T1000 (cell line): ENCODE measurements around the gene MEG3.

ENCODE experiments used
- DNase-seq: peaks from one replicate; lab custom pipeline; 2025; ENCODE audit warnings: mixed read lengths; lab: John Stamatoyannopoulos, UW

The MEG3 gene

DNA sequence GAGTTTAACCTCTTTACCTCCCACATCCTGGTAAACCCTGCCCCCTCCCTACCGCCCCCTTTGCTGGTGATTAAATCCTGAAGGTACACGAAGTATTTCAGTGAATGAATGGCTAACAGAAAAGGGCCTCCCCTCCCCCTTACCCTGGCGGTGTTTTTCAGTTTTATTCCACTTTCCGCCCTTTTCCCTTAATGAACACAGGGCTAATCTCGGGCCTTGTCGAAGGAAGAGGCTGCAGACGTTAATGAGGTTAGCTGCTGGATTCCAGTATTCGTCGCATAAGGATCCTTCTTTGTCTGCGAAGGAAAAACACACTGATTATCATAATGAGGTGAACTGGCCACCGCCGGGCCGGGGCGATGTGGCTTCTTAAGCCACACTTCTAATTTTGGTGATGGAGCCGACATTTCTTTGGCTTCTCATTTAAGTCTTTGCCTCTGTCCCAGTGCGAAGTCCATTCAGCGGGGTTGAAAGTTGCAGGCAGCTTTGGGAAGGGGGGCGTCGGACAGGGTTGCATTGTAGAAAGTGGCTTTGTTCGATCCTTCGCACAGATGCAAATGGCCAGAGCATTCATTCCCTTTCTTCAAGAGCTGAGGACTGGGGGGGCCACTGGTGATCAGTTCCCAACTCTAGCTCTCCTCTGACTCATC is 6.5 kb downstream of the MEG3 start:
- no peak for DNase-seq

DNA sequence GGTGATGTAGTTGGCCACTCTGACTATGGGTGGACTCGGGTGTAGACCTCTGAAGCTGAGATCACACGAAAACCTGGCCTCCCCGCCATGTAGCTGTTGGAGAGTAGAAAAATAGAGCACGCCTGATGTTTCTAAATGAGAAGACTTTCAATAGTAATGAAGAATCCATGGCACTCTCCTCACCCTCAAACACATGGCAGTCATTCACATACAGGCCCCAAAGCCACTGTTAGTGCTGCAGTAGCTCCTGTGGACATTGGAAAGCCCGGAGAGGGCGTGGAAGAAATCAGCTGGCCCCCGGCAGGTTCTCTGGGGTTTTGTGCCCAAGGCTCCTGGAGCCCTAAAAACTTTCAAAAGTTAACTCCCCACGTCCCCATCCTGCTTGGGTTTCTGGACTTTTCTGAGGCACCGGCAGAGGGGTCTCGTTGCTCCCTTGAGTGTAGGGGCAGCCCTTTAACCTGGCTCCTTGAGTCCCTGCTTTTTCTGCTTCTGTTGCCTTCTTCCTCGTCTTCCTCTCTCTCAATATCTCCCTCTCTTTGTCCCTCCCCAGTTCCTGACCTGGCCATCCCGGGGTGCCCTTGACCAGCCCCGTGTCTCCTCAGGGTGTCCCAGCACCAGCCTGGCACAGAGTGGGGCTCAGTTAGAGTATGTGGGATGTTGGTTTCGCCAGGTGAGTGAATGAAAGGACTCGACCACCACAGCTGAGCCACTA is 8.3 kb downstream of the MEG3 start:
- DNase-seq = no peak

DNA sequence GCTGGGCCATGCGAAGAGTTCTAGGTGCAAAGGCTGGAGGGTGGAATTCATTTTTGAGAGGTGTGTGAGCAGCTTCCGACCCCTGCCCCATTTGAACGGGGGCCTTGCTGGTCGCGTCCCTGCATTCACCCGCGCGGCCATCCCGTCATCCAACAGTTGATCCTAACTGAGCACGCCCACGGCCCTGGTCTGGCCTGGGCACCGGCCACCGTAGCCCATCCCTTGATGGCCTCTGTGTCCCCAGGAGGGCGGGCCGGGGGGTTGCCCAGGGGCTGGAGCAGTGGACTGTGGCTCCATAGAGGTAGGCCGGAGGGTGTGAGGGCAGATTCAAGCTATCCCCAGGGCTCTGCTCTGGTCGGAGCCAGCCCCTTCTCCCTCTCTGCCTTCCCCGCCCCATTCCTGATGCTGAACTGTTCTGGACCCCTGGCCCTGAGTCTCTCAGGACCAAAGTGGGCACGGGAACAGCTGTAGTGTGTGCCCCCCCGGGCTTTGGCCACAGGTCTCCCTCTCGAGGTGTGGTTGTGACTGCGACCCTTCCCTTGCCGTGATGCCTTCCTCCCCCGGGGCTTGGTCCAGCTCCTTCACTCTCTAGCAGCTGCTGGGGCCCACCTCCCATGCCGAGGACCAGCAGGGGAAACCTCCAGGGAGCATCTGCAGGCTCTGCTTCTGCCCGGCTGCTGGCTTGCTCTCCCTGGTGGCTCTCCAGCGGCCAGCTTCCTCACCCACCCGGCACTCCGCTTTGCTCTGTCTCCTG is 9.1 kb downstream of the MEG3 start:
- no peak for DNase-seq

DNA sequence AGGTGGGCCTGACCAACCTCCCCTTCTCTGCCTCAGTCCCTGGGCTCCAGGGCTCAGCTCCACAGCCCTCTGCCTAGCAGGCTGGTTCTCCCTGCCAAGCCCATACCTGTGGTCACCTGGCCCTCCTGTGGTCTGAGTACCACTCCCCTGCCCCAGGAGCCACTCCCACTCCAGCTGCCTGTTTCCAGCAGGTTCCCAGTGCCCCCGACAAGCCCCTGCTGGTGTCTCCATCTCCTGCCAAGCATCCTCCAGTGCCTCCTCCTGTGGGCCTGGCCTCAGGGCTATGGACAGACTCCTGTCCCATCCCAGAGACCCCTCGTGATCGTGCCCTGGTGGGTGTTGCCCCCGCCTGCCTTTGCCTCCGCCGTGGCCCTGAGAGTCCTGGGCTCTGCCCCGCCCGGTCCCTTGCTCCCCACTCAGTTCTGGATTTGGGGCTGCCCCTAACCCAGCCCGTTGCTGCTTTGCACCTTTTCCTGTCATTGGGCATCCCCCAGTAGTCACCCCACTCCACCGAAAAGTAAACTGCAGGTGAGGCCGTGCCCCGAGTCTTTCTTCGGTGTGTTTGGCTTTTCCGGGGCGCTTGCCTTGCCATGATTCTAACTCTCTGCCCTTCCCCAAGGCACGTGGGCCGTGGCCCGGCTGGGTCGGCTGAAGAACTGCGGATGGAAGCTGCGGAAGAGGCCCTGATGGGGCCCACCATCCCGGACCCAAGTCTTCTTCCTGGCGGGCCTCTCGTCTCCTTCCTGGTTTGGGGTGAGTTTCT is 9.8 kb downstream of the MEG3 start:
- no peak for DNase-seq

DNA sequence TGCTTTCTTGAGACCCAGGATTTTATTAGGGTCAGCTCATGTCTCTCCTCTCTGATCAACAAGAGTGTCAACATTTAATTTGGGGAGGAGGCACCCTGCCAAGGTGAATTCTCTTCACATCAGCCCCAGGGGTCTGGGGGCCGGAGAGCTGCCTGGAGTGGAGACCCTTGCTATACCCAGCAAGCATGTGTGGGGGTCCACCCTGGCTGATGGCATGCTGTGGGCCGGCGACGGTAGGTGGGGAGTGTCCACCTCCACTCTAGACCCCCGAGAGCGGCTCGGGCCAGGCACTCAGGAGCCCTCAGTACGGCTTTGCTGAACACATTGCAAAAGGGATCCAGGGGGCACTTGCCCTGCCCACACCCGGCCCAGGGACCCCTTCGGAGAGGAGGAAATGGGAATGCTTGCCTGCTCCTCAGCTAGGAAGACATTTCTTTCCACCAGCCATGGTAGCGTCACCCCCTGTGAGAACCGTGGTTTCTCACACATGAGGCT is 10.4 kb downstream of the MEG3 start:
- DNase-seq = no peak

DNA sequence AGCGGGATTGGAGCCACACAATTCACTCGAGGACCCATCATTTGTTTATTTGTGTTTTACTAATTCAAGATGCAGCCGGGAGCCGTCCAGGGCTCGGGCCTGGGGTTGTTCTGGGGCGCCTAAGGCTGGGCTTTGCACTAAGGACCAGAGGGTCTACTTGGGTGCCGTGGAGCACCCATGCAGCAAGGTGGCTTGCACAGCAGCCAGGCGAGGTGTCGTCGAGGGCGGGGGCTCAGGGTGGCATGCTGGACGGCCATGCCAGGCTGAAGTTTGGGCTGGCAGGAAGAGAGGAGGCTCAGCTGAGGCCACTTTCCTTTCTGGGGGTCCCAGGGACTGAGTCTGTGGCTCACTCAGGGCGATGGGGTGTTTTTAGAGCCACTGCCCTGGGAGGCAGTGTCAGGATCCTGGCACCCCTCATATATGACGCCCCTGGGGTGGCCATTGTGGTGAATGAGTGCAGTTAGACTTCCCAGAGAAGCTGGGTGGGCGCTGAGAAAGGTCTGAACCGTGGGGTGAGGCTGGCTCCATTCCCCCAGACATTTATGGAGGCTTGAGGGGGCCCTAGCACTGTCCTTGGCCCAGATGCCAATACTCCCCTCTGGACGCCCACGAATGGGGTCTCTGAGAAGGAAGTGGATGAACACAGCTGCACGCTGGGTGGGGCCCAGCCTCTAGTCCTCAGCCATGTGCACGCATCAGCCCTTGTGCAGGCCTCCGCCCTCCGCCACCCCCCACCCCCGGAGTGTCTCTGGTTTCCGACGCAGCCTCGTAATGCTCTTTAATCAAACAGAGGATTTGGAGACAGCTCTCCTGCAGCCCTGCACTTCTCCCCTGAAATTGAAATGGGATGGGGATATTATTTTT is 11.3 kb downstream of the MEG3 start:
- DNase-seq = no peak

DNA sequence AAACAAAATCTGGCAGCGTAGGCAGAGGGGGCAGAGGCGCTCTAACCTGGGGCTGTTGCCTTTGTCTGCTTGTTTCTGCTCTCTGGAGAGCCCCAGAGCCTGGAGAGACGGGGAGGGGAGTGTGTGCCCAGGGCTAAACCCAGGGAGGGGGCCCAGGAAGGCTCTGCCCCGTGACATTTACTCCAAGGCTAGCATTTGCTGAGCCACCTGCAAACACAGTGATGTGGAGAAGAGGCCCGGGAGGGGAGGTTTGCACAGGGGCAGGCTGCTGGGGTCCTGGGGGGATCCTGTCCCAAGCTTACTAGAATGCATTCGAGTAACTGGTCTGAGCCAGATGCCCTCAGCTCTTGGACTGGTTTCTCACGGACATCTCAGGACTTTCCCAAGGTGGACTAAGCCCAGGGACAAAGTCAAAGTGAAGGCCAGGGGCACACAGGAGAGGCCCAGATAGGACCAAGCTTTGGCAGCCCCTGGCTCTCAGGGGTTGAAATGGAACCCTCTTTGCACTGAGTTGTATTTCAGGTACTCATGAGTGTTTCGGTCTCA is 12.0 kb downstream of the MEG3 start:
- no peak for DNase-seq

DNA sequence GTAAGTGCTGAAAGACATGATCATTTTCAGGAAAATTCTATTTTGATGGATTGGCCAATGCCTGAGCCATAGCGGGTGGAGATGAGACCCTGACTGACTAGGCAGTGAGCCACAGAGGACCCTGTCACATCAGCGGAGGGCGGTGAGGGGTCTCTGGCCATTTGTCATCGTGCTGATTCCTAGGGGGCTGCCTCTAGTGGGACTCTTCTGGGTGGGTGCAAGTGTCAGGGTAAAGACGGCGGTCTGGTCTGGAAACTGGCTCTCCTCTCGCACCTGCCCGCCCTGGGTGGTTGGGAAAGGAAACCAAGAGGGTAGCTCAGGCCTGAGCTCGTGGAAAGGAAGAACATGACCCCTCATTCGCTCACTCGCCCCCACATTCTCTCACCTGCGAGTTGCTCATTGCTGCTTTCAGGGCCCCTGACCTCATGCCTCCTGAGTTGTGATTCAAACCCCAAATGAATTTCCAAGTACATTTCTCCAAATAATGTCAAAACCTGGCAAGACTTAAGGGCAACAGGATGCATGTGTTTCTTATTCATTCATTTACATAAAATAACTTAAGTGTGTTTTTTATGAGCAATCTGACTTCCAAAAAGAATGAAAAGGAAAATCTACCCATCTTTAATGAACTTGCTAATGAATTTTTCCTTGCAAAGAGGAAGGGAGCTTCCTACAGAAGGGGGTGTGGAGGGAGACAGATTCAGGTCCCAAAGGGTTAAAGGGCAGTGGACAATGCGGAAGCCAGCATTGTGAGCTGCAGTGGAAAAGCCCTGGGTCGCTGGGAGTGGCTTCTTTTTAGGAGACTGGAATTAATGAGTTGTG is 12.8 kb downstream of the MEG3 start:
- DNase-seq = no peak

DNA sequence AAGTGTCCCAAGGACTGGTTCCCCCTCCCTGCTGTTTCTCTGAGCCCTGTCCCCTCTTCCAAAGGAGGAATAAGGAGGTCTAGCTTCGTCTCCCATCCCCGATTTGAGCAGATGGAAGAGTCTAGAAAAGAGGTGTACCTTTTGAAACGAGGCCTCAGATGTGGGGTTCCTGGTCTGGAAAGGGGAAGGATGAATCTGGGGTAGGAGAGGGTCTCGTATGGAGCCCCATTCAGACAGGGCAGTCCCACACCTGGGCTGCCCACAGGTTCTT is 13.3 kb downstream of the MEG3 start:
- DNase-seq = no peak

DNA sequence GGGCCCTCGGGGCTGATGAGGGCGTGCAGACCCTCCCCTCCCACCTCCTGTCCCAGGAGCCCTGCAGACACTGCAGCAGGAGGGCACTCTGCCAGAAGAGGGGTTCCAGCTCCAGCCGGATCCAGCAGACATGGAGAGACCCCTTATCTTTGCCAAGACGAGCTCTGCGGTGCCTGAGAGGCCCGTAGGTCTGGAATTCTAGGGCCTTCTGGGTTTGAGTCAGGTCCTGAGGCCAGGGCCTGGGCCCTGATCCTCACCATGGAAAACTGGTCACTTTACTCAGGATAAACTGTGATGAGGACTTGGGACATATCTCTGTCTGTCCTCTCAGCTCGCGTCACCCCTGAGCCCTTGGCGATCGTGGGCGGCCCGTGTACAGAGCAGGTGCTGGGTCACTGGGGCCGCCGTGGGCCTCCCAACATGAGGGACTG is 13.8 kb downstream of the MEG3 start:
- DNase-seq = no peak

DNA sequence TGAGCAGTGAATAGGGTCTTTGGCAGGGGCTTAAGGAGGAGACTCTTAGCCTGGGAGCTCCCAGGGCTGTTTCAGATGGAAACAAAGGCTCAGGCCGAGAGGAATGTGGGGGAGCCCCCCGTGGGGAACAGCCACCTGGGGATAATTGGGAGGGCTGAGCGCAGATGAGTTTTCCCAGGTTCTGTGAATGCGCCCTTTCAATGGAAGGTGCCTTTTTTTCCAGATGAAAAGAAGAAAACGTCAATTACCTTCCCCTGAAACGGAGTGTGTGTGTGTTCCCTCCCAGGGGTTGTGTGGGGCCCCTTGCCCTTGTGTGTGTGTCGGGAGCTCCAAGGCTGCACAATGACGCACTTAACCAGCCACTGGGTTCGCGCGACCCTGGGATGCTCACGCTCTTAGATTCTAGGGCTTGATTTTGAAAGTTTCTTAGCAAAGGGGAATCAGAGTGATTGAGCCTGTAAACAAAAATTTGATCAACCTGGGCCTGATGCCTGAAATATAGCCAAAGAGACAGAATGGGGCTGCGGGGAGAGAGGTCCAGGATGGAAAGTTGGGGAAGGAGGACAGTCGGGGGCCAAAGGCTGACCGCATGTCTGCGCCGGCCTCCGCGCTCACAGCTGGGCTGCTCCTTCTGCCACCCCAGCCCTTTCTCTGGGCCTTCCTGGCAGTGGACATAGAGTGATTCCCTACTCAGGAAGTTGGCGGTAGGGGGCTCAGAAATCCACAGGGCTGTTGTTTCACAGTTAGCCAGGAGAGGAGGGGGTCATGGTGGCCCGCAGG is 14.6 kb downstream of the MEG3 start:
- DNase-seq = no peak

DNA sequence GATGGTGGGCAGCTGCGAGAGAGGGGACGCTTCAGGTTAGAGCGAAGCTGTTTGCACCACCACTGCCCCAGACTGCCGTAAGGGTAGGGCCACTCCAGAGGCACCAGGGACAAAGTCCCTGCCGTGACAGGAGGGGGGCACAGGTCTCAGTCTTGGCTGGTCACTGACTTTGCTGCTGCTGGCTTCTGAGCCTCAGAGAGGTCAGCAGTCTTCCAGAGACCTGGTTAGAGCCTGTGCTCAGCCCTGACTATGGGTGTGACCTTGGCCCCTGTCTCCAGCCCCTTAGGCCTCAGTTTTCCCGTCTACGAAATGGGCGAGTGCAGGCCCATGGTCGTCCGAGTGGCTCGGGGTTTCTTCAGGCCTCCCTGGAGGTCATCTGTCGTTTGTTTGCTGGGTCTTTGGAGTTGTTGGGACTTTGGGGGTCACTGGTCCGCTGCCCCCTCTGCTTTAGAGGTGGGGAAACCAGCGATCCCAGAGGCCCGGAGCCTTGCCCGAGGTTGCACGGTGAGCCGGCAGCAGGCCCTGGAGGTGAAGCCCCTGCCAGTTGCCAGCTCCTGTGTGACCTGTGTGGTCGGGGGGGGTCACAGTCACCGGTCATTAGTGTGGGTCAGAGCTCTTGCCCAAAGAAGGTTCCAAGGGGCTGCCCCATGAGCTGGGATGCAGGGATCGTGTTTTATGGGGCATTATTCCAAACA is 15.3 kb downstream of the MEG3 start:
- DNase-seq = no peak

DNA sequence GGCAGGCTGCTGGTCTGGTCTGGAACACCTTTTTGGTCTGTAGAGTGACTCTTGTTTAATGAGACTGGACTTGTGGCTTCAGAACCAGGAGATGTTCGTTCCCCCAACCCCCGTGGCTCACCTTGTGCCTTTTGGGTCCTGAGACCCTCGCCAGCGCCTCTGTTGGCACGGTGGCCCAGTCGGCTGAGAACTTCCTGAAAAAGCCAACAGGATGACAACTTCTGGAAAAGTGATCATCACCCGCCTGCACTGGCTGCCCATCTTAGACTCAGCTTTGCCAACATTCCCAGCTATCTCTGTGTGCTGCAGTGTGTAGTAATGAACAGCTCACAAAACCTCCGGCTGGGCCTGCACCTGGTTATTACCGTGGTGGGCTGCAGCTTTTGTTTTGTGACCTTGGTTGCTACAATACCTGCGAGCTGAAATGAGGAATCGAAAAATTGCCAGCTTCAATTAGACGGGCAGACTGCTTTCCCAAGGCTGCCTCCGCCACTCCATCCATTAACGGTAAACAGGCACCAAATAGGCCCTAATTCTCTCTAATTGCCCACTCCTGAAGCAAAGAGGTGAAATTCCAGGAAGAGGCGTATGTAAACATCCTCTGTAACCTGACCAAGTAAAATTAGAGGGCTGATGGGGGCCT is 16.0 kb downstream of the MEG3 start:
- DNase-seq = no peak

DNA sequence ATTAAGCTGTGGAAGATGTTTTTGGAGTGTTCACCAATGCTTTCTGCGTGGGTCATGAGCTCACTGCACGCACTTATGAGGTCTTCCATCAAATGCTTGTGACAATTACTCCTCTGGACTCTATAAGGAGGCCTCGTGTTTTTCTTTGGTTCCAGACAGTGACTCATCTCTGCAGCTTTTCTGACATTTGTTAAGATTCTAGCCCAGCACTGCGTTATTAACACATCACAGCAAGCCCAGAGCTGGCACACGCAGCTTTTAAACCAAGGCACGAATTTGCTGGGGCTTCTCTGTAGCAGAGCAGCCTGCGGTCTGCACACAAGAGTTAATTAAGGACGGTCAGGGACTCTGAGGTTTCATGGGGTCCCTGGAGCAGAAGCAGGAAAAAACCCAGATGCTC is 16.9 kb downstream of the MEG3 start:
- no peak for DNase-seq

DNA sequence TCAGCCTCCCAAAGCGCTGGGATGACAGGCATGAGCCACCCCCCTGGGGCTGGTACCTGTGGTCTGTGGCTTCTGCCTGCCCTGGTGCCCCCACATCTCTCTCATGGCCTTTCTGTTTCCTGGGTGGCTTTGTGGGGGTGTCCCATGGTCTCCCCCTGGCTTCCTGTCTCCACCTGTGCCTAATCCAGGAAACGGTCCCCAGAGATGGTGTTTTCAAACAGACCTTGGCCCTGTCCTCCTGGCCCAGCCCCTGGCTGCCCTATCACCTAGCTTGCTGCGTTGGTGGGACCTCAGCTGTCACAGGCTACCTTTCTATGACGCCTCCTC is 18.1 kb downstream of the MEG3 start:
- no peak for DNase-seq

DNA sequence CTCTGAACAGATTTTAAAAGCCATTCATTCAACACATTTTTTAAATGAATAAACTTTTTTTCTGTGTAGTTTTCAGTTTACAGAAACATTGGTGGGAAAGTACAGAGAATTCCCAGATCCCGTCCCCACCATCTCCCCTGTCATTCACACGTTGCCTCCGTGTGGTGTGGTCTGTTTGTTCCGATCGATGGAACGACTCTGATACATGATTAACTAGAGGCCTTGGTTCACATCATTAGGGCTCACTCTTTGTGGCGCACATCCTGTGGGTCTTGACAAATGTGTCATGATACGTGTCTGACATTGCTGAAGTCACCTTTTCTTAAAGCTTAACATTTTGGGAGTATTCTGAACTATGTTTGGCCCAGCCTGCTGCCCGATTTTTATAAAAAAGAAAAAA is 18.5 kb downstream of the MEG3 start:
- no peak for DNase-seq

DNA sequence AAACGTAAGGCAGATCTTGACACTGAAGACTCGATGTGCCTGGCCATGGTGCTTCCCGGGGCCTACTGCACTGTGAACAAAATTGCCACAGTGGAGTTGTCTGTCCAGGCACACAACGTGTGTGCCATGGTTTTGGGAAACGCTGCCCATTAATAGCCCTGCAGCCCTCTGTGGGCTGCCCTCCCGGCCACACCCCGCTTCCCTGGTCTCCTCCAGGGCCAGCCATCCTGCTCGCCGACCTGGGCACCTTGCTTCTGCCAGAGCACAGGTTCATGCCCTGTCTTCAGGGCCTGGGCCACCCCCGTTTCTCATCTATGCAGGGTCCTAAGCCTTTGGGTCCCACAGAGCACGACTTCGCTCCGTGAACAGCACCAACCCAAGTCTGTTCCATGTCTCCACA is 18.9 kb downstream of the MEG3 start:
- no peak for DNase-seq

DNA sequence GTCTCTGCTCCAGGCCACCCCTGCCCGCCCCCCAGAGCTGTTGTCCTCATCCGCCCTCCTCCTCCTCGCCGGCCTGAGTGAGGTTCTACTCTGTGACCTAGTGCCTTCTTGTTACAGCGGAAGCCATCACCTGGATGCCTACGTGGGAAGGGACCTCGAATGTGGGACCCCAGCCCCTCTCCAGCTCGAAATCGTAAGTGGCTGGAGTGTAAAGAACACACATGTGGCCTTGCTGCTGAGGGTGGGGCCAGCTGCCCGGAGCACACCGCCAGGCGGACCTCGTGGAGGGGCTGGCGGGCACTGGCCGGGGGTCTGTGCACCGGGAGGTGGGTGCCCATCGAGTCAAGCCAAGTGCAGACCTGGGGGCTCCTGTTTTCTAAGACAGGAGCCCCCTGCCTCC is 19.4 kb downstream of the MEG3 start:
- DNase-seq = no peak
